Neural progenitor cell (in vitro differentiated cells): ENCODE measurements around the gene TBPL1. TPM values are rescaled to one million over a fixed set of nuclear protein-coding genes. Genes with fewer than 3 reads are reported as not detected.

Experiments
- DNase-seq: peaks from one replicate; pipeline ENCODE4 v3.0.0-alpha.2; 2016; ENCODE audit warnings: low spot score
- H2AFZ ChIP-seq: fragments of 200-600 bp; sonication (generic); replicated peaks from 2 replicates; pipeline ENCODE4 v1.6.1; 2016; ENCODE audit warnings: antibody characterized with exemption
- H3F3A ChIP-seq: fragments of 200-600 bp; sonication (generic); 2 replicates; pipeline ENCODE4 v1.6.1; 2016; ENCODE audit warnings: antibody characterized with exemption, low read depth
- H3K27ac ChIP-seq: fragments of 200-600 bp; sonication (generic); 2 replicates; pipeline ENCODE4 v1.5.1; 2016; ENCODE audit warnings: mild to moderate bottlenecking
- H3K27me3 ChIP-seq: fragments of 200-600 bp; sonication (generic); 2 replicates; pipeline ENCODE4 v1.6.1; 2016; ENCODE audit warnings: mild to moderate bottlenecking, moderate library complexity
- H3K36me3 ChIP-seq: fragments of 200-600 bp; sonication (generic); 2 replicates; pipeline ENCODE4 v1.5.1; 2016
- H3K4me1 ChIP-seq: fragments of 200-600 bp; sonication (generic); 2 replicates; pipeline ENCODE4 v1.6.1; 2016; ENCODE audit warnings: mixed run types
- H3K4me2 ChIP-seq: fragments of 200-600 bp; sonication (generic); 2 replicates; pipeline ENCODE4 v1.6.1; 2016
- H3K4me3 ChIP-seq: fragments of 200-600 bp; sonication (generic); 2 replicates; pipeline ENCODE4 v1.5.1; 2016
- H3K79me2 ChIP-seq: fragments of 200-600 bp; sonication (generic); 2 replicates; pipeline ENCODE4 v1.6.1; 2016; ENCODE audit warnings: low read depth
- H3K9ac ChIP-seq: fragments of 200-600 bp; sonication (generic); 2 replicates; pipeline ENCODE4 v1.6.1; 2016
- H3K9me3 ChIP-seq: fragments of 200-600 bp; sonication (generic); 2 replicates; pipeline ENCODE4 v1.5.1; 2016; ENCODE audit warnings: low read depth
- H4K20me1 ChIP-seq: fragments of 200-600 bp; sonication (generic); 2 replicates; pipeline ENCODE4 v1.6.1; 2016; ENCODE audit warnings: low read depth
- H3K27ac Mint-ChIP-seq: 3 replicates; pipeline ENCODE4 v1.8.0; 2021; ENCODE audit warnings: mixed read lengths
- H3K27me3 Mint-ChIP-seq: 2 replicates; pipeline ENCODE4 v1.8.0; 2022; ENCODE audit warnings: low read depth, mild to moderate bottlenecking, inconsistent platforms, moderate library complexity, mixed read lengths; ENCODE audit not compliant: insufficient read depth
- H3K36me3 Mint-ChIP-seq: 3 replicates; pipeline ENCODE4 v1.8.0; 2021; ENCODE audit warnings: mixed read lengths
- H3K4me1 Mint-ChIP-seq: 3 replicates; pipeline ENCODE4 v1.8.0; 2021; ENCODE audit warnings: mixed read lengths
- H3K4me3 Mint-ChIP-seq: 3 replicates; pipeline ENCODE4 v1.8.0; 2021; ENCODE audit warnings: mild to moderate bottlenecking, moderate library complexity, mixed read lengths
- H3K9me3 Mint-ChIP-seq: 3 replicates; pipeline ENCODE4 v1.8.0; 2020; ENCODE audit warnings: mixed read lengths
- CTCF ChIP-seq: fragments of 200-600 bp; sonication (generic); IDR thresholded peaks from 2 replicates; pipeline ENCODE4 v1.5.1; 2017; ENCODE audit warnings: antibody characterized with exemption, mild to moderate bottlenecking
- EZH2 ChIP-seq: fragments of 200-600 bp; sonication (generic); IDR thresholded peaks from 2 replicates; pipeline ENCODE4 v1.6.1; 2017; ENCODE audit warnings: antibody characterized with exemption, mild to moderate bottlenecking, moderate library complexity
- EZH2phosphoT487 ChIP-seq: fragments of 200-600 bp; sonication (generic); IDR thresholded peaks from 2 replicates; pipeline ENCODE4 v1.6.1; 2017; ENCODE audit warnings: antibody characterized with exemption
- total RNA-seq: library from RNA; depleted of rRNA; stranded (reverse); fragments of >200 nt; gene quantifications from 2 replicates; pipeline ENCODE4 v1.2.3, GENCODE V29; 2015; ENCODE audit warnings: low replicate concordance

Gene TBPL1
- total RNA-seq, 1 donor from 2014 or later = 125 TPM

GRCh38 chr6:134028438-134028837 is 75.4 kb downstream of the TBPL1 start:
- peaks cover 18% of the 10 kb centered on the region for H3K36me3 Mint-ChIP-seq
- no peak for DNase-seq
- H4K20me1 ChIP-seq = no peaks in the 10 kb centered on the region
- peaks cover 44% of the 10 kb centered on the region for H3K4me1 ChIP-seq
- no peak overlapping the region for H3K4me3 ChIP-seq
- peak overlapping the region; percentile 47 for H3K4me2 ChIP-seq
- peaks cover 19% of the 10 kb centered on the region for H3K79me2 ChIP-seq
- H3K9ac ChIP-seq = no peak overlapping the region
- peaks cover 16% of the 10 kb centered on the region for H3K4me1 Mint-ChIP-seq
- H2AFZ ChIP-seq = no peak overlapping the region
- no peak for TF ChIP-seq EZH2phosphoT487
- no peak for TF ChIP-seq CTCF
- TF ChIP-seq EZH2 = no peak
- H3K4me3 Mint-ChIP-seq = no peak overlapping the region
- no peaks in the 10 kb centered on the region for H3K27me3 Mint-ChIP-seq
- no peaks in the 10 kb centered on the region for H3K9me3 Mint-ChIP-seq
- H3F3A ChIP-seq = peaks cover 23% of the 10 kb centered on the region
- H3K27me3 ChIP-seq = no peaks in the 10 kb centered on the region
- H3K9me3 ChIP-seq = no peaks in the 10 kb centered on the region
- H3K36me3 ChIP-seq = no peaks in the 10 kb centered on the region
- H3K27ac Mint-ChIP-seq = no peak overlapping the region
- no peak overlapping the region for H3K27ac ChIP-seq

GRCh38 chr6:134029495-134030455 is 76.8 kb downstream of the TBPL1 start:
- H4K20me1 ChIP-seq = no peaks in the 10 kb centered on the region
- H3F3A ChIP-seq = peaks cover 23% of the 10 kb centered on the region
- peaks cover 38% of the 10 kb centered on the region for H3K4me1 ChIP-seq
- Mint-ChIP-seq H3K27ac (no peak overlapping the region), H3K27me3 (no peaks in the 10 kb centered on the region), H3K9me3 (no peaks in the 10 kb centered on the region), H3K4me3 (no peak overlapping the region), H3K36me3 (peaks cover 12% of the 10 kb centered on the region), H3K4me1 (peaks cover 16% of the 10 kb centered on the region)
- no peaks in the 10 kb centered on the region for H3K27me3 ChIP-seq
- H3K9ac ChIP-seq = no peak overlapping the region
- DNase-seq = no peak
- H3K9me3 ChIP-seq = no peaks in the 10 kb centered on the region
- H3K36me3 ChIP-seq = no peaks in the 10 kb centered on the region
- TF ChIP-seq CTCF (no peak), EZH2 (no peak), EZH2phosphoT487 (no peak)
- H3K79me2 ChIP-seq = peaks cover 18% of the 10 kb centered on the region
- H3K27ac ChIP-seq = no peak overlapping the region
- no peak overlapping the region for H3K4me3 ChIP-seq
- no peak overlapping the region for H2AFZ ChIP-seq
- no peak overlapping the region for H3K4me2 ChIP-seq

GRCh38 chr6:134031696-134032255 is 78.8 kb downstream of the TBPL1 start:
- no peak overlapping the region for H2AFZ ChIP-seq
- Mint-ChIP-seq H3K36me3 (peaks cover 10% of the 10 kb centered on the region), H3K4me1 (peaks cover 23% of the 10 kb centered on the region), H3K4me3 (no peak overlapping the region), H3K9me3 (no peaks in the 10 kb centered on the region), H3K27me3 (no peaks in the 10 kb centered on the region), H3K27ac (no peak overlapping the region)
- no peak for TF ChIP-seq EZH2
- TF ChIP-seq CTCF = no peak
- no peak for TF ChIP-seq EZH2phosphoT487
- no peaks in the 10 kb centered on the region for H4K20me1 ChIP-seq
- no peak for DNase-seq
- H3K27me3 ChIP-seq = no peaks in the 10 kb centered on the region
- H3K4me2 ChIP-seq = no peak overlapping the region
- no peak overlapping the region for H3K4me3 ChIP-seq
- H3K9ac ChIP-seq = no peak overlapping the region
- H3F3A ChIP-seq = peaks cover 18% of the 10 kb centered on the region
- peaks cover 19% of the 10 kb centered on the region for H3K4me1 ChIP-seq
- H3K79me2 ChIP-seq = no peaks in the 10 kb centered on the region
- H3K9me3 ChIP-seq = no peaks in the 10 kb centered on the region
- H3K27ac ChIP-seq = no peak overlapping the region
- H3K36me3 ChIP-seq = no peaks in the 10 kb centered on the region
